HTR-8/SVneo (cell line): Measurements from ENCODE around the gene VAC14.
A peak's percentile ranks its signal among the peaks of the same experiment; 100 is the strongest.
"Not testable (repeated sequence)": the region's sequence is repeated elsewhere in the genome, so short reads cannot be mapped to it uniquely, and the experiment has no call there.

Experiments used
- DNase-seq: peaks from one replicate; pipeline ENCODE4 v3.0.0; 2011; ENCODE audit warnings: low spot score, mixed read lengths; ENCODE audit not compliant: insufficient read length
- FAIRE-seq: peaks from 2 replicates; lab custom pipeline; 2011; peaks lifted over from hg19 to GRCh38; lab: Jason Lieb, UNC

The VAC14 gene

GRCh38 chr16:70747703-70748631, 53.0 kb downstream of the VAC14 start:
- DNase-seq (peak; percentile 38), FAIRE-seq (peak; percentile 83)

- FAIRE-seq (peak; percentile 97), DNase-seq (peak; percentile 92)
Measured at GRCh38 chr16:70746708-70747424, 54.1 kb downstream of the VAC14 start.

GRCh38 chr16:70746040-70746707, 54.8 kb downstream of the VAC14 start:
- peak; percentile 25 for DNase-seq
- FAIRE-seq, result no peak

GRCh38 chr16:70745536-70746025, 55.4 kb downstream of the VAC14 start:
- FAIRE-seq (no peak), DNase-seq (no peak)

GRCh38 chr16:70744366-70744765, 56.6 kb downstream of the VAC14 start:
- no peak for DNase-seq
- no peak for FAIRE-seq

GRCh38 chr16:70743791-70744190, 57.2 kb downstream of the VAC14 start:
- DNase-seq, result no peak
- FAIRE-seq, result no peak

- not testable (repeated sequence) for FAIRE-seq, DNase-seq
Measured at GRCh38 chr16:70742967-70743366, 58.0 kb downstream of the VAC14 start.

GRCh38 chr16:70741783-70742125, 59.2 kb downstream of the VAC14 start:
- FAIRE-seq, result no peak
- DNase-seq, result no peak

GRCh38 chr16:70740914-70741782, 59.8 kb downstream of the VAC14 start:
- FAIRE-seq (peak; percentile 85), DNase-seq (peak; percentile 30)

GRCh38 chr16:70740174-70740913, 60.6 kb downstream of the VAC14 start:
- DNase-seq (no peak), FAIRE-seq (no peak)

- no peak for DNase-seq
- no peak for FAIRE-seq
Measured at GRCh38 chr16:70739389-70739788, 61.6 kb downstream of the VAC14 start.

GRCh38 chr16:70738083-70738977, 62.6 kb downstream of the VAC14 start:
- FAIRE-seq (peak; percentile 69), DNase-seq (peak; percentile 68)

- FAIRE-seq (no peak), DNase-seq (no peak)
Measured at GRCh38 chr16:70737377-70738082, 63.4 kb downstream of the VAC14 start.

- DNase-seq (no peak), FAIRE-seq (no peak)
Measured at GRCh38 chr16:70736465-70737376, 64.2 kb downstream of the VAC14 start.

- DNase-seq (no peak), FAIRE-seq (no peak)
Measured at GRCh38 chr16:70735141-70735979, 65.6 kb downstream of the VAC14 start.
